Tibial nerve (tissue), 4 donors: ENCODE data around the gene RNF212.

ENCODE experiments used
- CTCF ChIP-seq, 5 experiments: fragments of 200-600 bp in 3 of 5; fragments of 450-650 bp in 2 of 5; sonication (generic) in 3 of 5; IDR thresholded peaks; one replicate each; pipeline ENCODE4 v1.5.1; 2016 to 2019; ENCODE audit warnings: antibody characterized with exemption in 5 of 5, mild to moderate bottlenecking in 3 of 5, moderate library complexity in 2 of 5
- EP300 ChIP-seq, 2 donors: sonication (generic); formaldehyde crosslinking; IDR thresholded peaks; one replicate each; pipeline ENCODE4 v1.6.1; 2017; ENCODE audit warnings: antibody characterized with exemption in 2 of 2, mild to moderate bottlenecking in 1 of 2
- POLR2A ChIP-seq, 2 donors: fragments of 450-650 bp; IDR thresholded peaks; one replicate each; pipeline ENCODE4 v1.6.1; 2017; ENCODE audit warnings: antibody characterized with exemption in 2 of 2, mild to moderate bottlenecking in 2 of 2, moderate library complexity in 2 of 2

GRCh38 chr4:1030559-1030958 lies 82.8 kb downstream of the RNF212 start:
- TF ChIP-seq CTCF (IDR thresholded peaks at IDR 0.05) (no peak), POLR2A (IDR thresholded peaks at IDR 0.05) (no peak), EP300 (IDR thresholded peaks at IDR 0.05) (no peak)
